ENCODE data around the gene ASIC3.

ASIC3 gene

GRCh38 chr7:151075662-151075971 lies 27.3 kb downstream of the ASIC3 start:
- no peak for TF ChIP-seq CTCF (IDR thresholded peaks at IDR 0.05; ENCODE audit: borderline replicate concordance, control extremely low read depth, extremely low read depth, insufficient read depth, missing control alignments)
- in situ Hi-C loops (cut with MboI; ENCODE audit: low sequenced_read_pairs, unreplicated experiment): no loop called here
- no peak for DNase-seq (ENCODE audit: low spot score)

- in situ Hi-C loops (cut with MboI; ENCODE audit: low sequenced_read_pairs, unreplicated experiment): no loop called here
- DNase-seq (ENCODE audit: low spot score): no peak
- TF ChIP-seq CTCF (IDR thresholded peaks at IDR 0.05; ENCODE audit: borderline replicate concordance, control extremely low read depth, extremely low read depth, insufficient read depth, missing control alignments): no peak
These were observed 27.7 kb downstream of the ASIC3 start for GRCh38 chr7:151075978-151076426.

- no peak for DNase-seq (ENCODE audit: low spot score)
- in situ Hi-C loops (cut with MboI; ENCODE audit: low sequenced_read_pairs, unreplicated experiment): no loop called here
- no peak for TF ChIP-seq CTCF (IDR thresholded peaks at IDR 0.05; ENCODE audit: borderline replicate concordance, control extremely low read depth, extremely low read depth, insufficient read depth, missing control alignments)
These were observed 28.8 kb downstream of the ASIC3 start for GRCh38 chr7:151076863-151077704.

GRCh38 chr7:151077705-151078232 lies 29.4 kb downstream of the ASIC3 start:
- DNase-seq (ENCODE audit: low spot score): no peak
- TF ChIP-seq CTCF (IDR thresholded peaks at IDR 0.05; ENCODE audit: borderline replicate concordance, control extremely low read depth, extremely low read depth, insufficient read depth, missing control alignments): no peak
- in situ Hi-C loops (cut with MboI; ENCODE audit: low sequenced_read_pairs, unreplicated experiment): no loop called here

- TF ChIP-seq CTCF (IDR thresholded peaks at IDR 0.05; ENCODE audit: borderline replicate concordance, control extremely low read depth, extremely low read depth, insufficient read depth, missing control alignments): no peak
- in situ Hi-C loops (cut with MboI; ENCODE audit: low sequenced_read_pairs, unreplicated experiment): no loop called here
- no peak for DNase-seq (ENCODE audit: low spot score)
These were observed 30.1 kb downstream of the ASIC3 start for GRCh38 chr7:151078233-151079040.

GRCh38 chr7:151079199-151079910 lies 31.0 kb downstream of the ASIC3 start:
- in situ Hi-C loops (cut with MboI; ENCODE audit: low sequenced_read_pairs, unreplicated experiment): no loop called here
- no peak for TF ChIP-seq CTCF (IDR thresholded peaks at IDR 0.05; ENCODE audit: borderline replicate concordance, control extremely low read depth, extremely low read depth, insufficient read depth, missing control alignments)
- no peak for DNase-seq (ENCODE audit: low spot score)

Data from GM13976 (cell line).